Muscle of leg (tissue), 11 donors: ENCODE measurements around the gene FUS. TPM values are rescaled to one million over a fixed set of nuclear protein-coding genes. Genes with fewer than 3 reads are reported as not detected.
A peak's percentile ranks its signal among the peaks of the same experiment; 100 is the strongest.
"Not testable (repeated sequence)": the region's sequence is repeated elsewhere in the genome, so short reads cannot be mapped to it uniquely, and the experiment has no call there.

Experiments used
- DNase-seq: peaks from one replicate; pipeline ENCODE4 v3.0.0; 2013
- H3K27ac ChIP-seq: one replicate; pipeline ENCODE4 v1.5.1; 2013; ENCODE audit warnings: mild to moderate bottlenecking, low read length, control low read depth
- H3K27me3 ChIP-seq: one replicate; pipeline ENCODE4 v1.6.1; 2013; ENCODE audit warnings: low read length; ENCODE audit not compliant: control insufficient read depth, insufficient read depth
- H3K36me3 ChIP-seq: one replicate; pipeline ENCODE4 v1.6.1; 2013; ENCODE audit warnings: low read length; ENCODE audit not compliant: control insufficient read depth, insufficient read depth
- H3K4me1 ChIP-seq: one replicate; pipeline ENCODE4 v1.6.1; 2013; ENCODE audit warnings: low read length; ENCODE audit not compliant: control insufficient read depth, insufficient read depth
- H3K4me3 ChIP-seq: one replicate; pipeline ENCODE4 v1.5.1; 2013; ENCODE audit warnings: low read length, control low read depth
- H3K9me3 ChIP-seq: replicated peaks from 2 replicates; pipeline ENCODE4 v1.6.1; 2013; ENCODE audit warnings: low read depth, low read length; ENCODE audit not compliant: control insufficient read depth
- WGBS: methylation state at CpG from one replicate; pipeline ENCODE4 v1.1.5; 2013; ENCODE audit warnings: missing lambda C conversion rate; ENCODE audit not compliant: insufficient coverage; 5-methylcytosine and 5-hydroxymethylcytosine counted together
- polyA plus RNA-seq, 8 donors: library from polyadenylated mRNA; unstranded; fragments of 120-200 nt; gene quantifications; one replicate each; pipeline versions ENCODE4 v1.2.1 to v1.2.3, GENCODE V29; 2013; ENCODE audit warnings: inconsistent platforms in 1 of 8, low replicate concordance in 1 of 8; ENCODE audit not compliant: insufficient read length in 8 of 8, insufficient read depth in 1 of 8
- total RNA-seq: library from RNA; stranded (reverse); fragments of 120-200 nt; gene quantifications from one replicate; pipeline ENCODE4 v1.2.4, GENCODE V29; 2013

The FUS gene
- total and polyA plus RNA-seq, 9 donors = 35.6 to 585 (median 465) TPM

DNA sequence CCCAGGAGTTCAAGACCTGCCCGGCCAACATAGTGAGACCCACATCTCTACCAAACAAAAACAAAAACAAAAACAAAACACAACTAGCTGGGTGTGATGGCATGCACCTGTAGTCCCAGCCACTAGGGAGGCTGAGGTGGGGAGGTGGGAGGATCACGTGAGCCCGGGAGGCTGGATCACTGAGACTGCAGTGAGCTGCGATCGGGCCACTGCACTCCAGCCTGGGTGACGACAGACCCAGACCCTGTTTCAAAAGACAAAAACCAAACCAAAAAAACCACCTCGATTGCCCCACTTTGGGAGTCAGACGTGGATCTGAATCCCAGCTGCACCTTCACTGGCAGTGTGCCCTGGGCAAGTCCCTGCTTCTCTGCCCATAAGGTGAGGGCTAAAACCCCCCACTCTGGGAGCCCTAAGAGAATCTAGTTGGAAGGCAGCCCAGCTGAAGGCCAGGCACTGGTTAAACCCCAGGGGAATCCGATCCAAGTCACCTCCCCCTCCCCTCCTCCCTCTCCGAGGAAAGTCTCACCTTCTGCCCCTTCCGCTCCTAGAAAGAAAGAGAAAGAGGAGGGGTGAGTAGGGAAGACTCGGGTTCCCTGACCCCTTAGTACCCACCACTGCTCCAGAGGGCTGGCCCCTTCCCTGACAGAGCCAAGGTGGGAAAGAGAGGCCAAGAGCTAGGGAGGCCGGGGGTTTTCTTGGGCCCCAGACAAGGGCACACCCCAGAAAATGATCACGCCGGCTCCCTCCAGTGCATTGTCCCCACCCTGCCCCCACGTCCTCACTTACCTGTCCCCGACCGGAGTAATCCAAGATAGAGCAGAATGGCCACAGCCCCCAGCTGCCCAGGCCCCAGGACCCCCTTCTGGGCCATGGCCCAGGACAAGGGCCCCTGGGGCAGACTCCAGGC, 45.1 kb upstream of the FUS start:
- no peak overlapping the region for H3K27ac ChIP-seq
- peaks cover 32% of the 10 kb centered on the region for H3K36me3 ChIP-seq
- peak; percentile 30 for DNase-seq
- no peak overlapping the region for H3K4me3 ChIP-seq
- WGBS = 20% methylated on average over 1 of the region's 18 CpGs
- no peaks in the 10 kb centered on the region for H3K9me3 ChIP-seq
- H3K4me1 ChIP-seq = peaks cover 23% of the 10 kb centered on the region
- H3K27me3 ChIP-seq = peaks cover 2% of the 10 kb centered on the region

DNA sequence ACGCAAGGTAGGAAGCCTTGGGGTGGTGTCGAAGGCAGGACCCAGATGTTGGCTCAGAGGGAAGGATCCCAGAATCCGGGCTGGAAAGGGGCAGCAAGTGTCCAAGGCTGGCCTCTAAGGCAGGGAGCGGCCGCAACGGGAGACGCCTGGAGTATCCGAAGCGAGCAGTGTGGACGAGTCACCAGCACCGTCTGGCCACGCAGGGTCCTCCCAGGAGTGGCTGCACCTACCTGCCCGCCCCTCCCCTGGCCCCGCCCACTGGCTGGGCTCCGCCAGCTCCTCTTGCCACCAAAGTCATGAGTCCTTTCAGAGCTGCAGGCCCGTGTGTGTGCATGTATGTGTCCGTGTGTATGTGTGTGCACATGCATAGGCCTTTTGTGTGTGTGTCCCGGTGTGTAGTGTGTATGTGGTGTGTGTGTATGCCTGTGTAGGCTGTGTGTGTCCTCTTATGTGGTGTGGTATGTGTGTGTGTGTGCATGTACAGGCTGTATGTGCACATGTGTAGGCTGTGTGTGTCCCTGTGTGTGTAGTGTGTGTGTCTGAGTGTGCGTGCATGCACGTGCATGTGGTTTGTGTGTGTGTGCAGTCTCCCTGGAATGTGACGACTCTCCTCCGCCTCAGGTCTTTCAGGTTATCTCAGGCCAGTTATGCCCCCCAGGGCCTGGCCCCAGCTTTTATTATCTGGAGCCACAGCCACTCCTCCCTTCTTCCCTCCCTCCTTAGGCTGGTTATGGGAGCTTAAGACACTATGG, 44.2 kb upstream of the FUS start, which contains the start of gene PRSS8:
Gene PRSS8, minus strand, starts transcription at position 193 of the 752 bp plus-strand sequence. CDS start 229 bp downstream, outside the sequence.
- DNase-seq = peak; percentile 4

GRCh38 chr16:31136287-31136662, 43.7 kb upstream of the FUS start:
- H3K36me3 ChIP-seq = peaks cover 18% of the 10 kb centered on the region
- H3K9me3 ChIP-seq = no peaks in the 10 kb centered on the region
- no peak overlapping the region for H3K4me3 ChIP-seq
- H3K4me1 ChIP-seq = peaks cover 31% of the 10 kb centered on the region
- WGBS = no CpG with 5 or more reads among the region's 6 CpGs
- no peak for DNase-seq
- H3K27ac ChIP-seq = no peak overlapping the region
- H3K27me3 ChIP-seq = peaks cover 2% of the 10 kb centered on the region

More for the DNA sequence above, 44.2 kb upstream of the FUS start, which contains the start of gene PRSS8:
- 20% methylated on average over 18 of the region's 22 CpGs for WGBS
- H3K27me3 ChIP-seq = peaks cover 2% of the 10 kb centered on the region
- H3K36me3 ChIP-seq = peaks cover 23% of the 10 kb centered on the region
- peaks cover 25% of the 10 kb centered on the region for H3K4me1 ChIP-seq
- no peaks in the 10 kb centered on the region for H3K9me3 ChIP-seq
- H3K4me3 ChIP-seq = no peak within 1 kb of the TSS
- no peak within 1 kb of the TSS for H3K27ac ChIP-seq

DNA sequence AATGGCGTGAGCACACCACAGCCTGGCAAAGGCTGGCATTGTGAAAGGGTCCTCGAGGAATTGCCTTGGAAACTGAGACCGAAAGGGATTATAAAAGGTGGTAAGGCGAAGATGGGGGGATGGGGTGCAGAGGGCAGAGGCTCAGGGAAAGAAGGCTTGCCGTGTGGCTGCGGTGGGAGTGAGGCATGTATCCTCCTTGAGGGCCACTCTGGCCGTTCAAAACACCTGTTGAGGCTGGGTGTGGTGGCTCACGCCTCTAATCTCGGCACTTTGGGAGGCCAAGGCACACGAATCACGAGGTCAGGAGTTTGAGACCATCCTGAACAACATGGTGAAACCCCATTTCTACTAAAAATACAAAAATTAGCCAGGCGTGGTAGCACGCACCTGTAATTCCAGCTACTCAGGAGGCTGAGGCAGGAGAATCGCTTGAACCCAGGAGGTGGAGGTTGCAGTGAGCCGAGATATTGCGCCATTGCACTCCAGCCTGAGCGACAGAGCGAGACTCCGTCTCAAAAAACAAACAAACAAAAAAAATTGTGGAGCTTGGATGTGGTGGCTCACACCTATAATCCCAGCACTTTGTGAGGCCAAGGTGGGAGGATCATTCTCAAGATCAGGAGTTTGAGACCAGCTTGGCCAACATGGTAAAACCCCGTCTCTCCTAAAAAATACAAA, 43.0 kb upstream of the FUS start:
- H3K4me3 ChIP-seq, H3K9me3 ChIP-seq, H3K27ac ChIP-seq, DNase-seq, H3K27me3 ChIP-seq: not testable (repeated sequence)
- Histone ChIP-seq H3K4me1 (peaks cover 37% of the 10 kb centered on the region), H3K36me3 (peaks cover 11% of the 10 kb centered on the region)
- 88% methylated on average over 11 of the region's 20 CpGs for WGBS

DNA sequence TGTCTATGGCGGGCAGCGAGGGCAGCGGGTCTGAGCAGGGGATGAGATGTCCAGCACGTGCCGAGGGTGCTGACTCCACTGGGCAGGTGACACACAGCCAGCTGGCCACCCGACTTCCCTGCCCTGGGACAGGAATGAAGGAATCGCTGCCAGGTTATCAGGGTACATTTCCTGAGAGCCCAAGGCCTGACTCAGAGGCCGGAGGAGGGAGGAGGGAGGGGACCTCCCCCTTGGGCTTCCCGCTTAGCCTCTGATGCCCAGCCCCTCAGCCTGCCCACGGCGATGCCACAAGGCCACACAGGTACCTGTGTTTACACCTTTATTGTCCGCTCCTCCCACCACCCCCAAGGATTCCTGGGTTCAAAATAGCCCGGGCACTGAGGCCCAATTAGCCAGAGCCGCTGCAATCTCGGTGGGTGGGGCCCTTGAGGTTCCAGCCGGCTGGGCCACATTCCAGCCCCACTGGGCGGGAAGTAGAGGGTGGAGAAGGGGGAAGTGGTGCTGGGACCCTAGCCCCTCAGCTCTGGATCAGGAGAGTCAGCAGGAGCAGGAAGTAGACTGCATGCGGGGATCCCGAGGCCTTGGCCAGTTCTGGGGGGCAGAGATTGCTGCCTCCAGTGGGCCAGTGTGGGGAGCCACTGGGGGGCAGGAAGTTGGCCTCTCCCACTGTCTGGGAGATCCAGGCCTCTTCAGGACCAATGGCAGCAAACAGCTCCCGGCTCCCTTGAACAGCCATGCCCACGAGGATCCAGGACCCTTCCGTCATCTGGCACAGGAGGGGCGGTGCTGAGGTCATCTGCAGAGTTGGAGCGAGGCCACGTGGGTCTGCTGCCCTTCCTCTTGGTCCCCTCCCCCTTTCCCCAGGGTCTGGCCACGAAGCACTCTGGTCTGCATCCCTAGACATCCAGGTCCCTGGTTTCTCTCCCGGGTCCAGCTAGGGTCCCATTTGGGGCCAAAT, 41.0 kb upstream of the FUS start:
- Histone ChIP-seq H3K36me3 (no peaks in the 10 kb centered on the region), H3K27me3 (peaks cover 2% of the 10 kb centered on the region), H3K27ac (no peak overlapping the region), H3K4me1 (peaks cover 40% of the 10 kb centered on the region), H3K4me3 (no peak overlapping the region), H3K9me3 (no peaks in the 10 kb centered on the region)
- no peak for DNase-seq
- 49% methylated on average over 23 of the region's 27 CpGs for WGBS

- not testable (repeated sequence) for H3K9me3 ChIP-seq, DNase-seq, H3K4me3 ChIP-seq, H3K27me3 ChIP-seq, H3K36me3 ChIP-seq
- Histone ChIP-seq H3K4me1 (peaks cover 26% of the 10 kb centered on the region), H3K27ac (peak overlapping the region; percentile 93)
- 52% methylated on average over 3 of the region's 9 CpGs for WGBS
Observed at GRCh38 chr16:31141071-31141469, 38.9 kb upstream of the FUS start.

- Histone ChIP-seq H3K27ac (peak overlapping the region; percentile 93), H3K4me1 (peaks cover 26% of the 10 kb centered on the region), H3K4me3 (peak overlapping the region; percentile 39), H3K36me3 (no peaks in the 10 kb centered on the region), H3K27me3 (peaks cover 11% of the 10 kb centered on the region), H3K9me3 (no peaks in the 10 kb centered on the region)
- 22% methylated on average over 7 of the region's 10 CpGs for WGBS
- DNase-seq = peak; percentile 92
Observed at GRCh38 chr16:31141489-31142108, 38.3 kb upstream of the FUS start.

DNA sequence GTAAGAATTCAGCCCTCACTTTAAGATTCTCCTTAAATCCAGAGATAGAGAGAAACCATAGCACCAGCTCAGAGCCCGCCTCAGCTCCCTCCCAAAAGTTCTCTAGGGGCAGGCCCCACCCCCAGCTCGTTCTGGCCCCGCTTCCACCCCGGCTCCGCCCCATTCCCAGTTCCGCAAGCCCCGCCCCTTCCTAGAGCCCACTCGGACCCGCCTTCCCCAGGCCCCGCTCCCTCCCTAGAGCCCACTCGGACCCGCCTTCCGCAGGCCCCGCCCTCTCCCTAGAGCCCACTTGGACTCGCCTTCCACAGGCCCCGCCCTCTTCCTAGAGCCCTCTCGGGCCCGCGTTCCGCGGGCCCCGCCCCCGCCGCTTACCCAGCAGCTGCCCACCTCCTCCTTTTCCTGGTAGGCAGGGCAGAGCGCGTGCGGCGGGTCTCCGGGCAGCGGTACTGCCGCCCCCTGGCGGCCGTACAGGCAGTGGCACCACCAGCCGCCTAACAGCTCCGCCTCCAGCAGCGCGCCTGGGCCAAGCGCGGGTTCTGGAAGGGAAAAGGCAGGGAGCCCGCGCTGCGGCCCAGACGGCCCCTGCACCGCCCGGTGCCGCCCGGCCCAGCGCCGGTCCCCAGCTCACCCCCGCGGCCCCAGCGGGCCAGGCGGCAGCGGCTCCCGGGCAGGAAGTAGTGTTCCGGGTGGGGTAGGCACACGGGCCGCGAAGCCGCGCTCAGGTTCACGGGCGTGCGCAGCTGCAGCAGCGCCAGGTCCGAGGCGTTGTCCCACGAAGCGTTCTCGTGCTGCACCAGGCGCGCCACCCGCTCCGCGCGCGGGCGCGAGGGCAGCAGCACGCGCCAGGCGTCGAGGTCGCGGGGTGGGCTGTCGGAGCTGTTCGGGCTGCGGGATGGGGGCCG, 37.6 kb upstream of the FUS start:
- Histone ChIP-seq H3K9me3 (no peaks in the 10 kb centered on the region), H3K4me3 (peak overlapping the region; percentile 39), H3K27me3 (peaks cover 18% of the 10 kb centered on the region), H3K36me3 (no peaks in the 10 kb centered on the region), H3K4me1 (peaks cover 26% of the 10 kb centered on the region), H3K27ac (peak overlapping the region; percentile 93)
- 3% methylated on average over 89 of the region's 89 CpGs for WGBS
- peak; percentile 99 for DNase-seq
